ENCODE data around the gene SPOPL. TPM values are rescaled to one million over a fixed set of nuclear protein-coding genes. Genes with fewer than 3 reads are reported as not detected.

Gene SPOPL
- total RNA-seq, 1 experiment from 2014 or later, result 15.8 TPM

DNA sequence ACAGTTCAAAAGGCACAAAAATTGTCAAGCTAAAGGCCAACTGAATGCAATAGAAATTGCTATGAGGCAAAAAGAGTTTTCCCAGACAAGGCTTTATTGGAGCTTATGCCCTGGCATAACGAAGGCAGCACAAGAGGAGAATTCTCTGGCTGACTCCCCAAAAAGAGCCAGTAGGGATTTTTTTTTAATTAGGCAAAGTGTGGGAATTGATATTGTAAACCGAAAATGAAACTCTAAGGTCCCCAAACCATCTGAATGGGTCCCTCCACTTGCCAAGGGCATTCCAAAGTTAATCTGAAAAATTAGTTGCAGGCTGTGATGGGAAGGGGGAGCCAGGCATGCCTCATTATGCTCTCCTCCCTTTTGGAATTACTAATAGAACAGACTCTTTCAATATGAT is 118.9 kb downstream of the SPOPL start:
- POLR2A ChIA-PET, result interaction anchor here (0.5 kb wide), 1 partner anchor 113 kb away, joined by 3 read pairs; no protein-coding TSS in a partner anchor
- H3K27me3 Mint-ChIP-seq (ENCODE audit: insufficient read depth, unreplicated experiment), result no peaks in the 10 kb centered on the region
- no TSS peak for BruUV-seq (replicated peaks)
- no peaks in the 10 kb centered on the region for H3K36me3 Mint-ChIP-seq (ENCODE audit: insufficient read depth, unreplicated experiment)
- H3K27ac Mint-ChIP-seq (ENCODE audit: low read depth, unreplicated experiment), result no peak overlapping the region
- TF ChIP-seq, protein P1, sequence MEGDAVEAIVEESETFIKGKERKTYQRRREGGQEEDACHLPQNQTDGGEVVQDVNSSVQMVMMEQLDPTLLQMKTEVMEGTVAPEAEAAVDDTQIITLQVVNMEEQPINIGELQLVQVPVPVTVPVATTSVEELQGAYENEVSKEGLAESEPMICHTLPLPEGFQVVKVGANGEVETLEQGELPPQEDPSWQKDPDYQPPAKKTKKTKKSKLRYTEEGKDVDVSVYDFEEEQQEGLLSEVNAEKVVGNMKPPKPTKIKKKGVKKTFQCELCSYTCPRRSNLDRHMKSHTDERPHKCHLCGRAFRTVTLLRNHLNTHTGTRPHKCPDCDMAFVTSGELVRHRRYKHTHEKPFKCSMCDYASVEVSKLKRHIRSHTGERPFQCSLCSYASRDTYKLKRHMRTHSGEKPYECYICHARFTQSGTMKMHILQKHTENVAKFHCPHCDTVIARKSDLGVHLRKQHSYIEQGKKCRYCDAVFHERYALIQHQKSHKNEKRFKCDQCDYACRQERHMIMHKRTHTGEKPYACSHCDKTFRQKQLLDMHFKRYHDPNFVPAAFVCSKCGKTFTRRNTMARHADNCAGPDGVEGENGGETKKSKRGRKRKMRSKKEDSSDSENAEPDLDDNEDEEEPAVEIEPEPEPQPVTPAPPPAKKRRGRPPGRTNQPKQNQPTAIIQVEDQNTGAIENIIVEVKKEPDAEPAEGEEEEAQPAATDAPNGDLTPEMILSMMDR (IDR thresholded peaks at IDR 0.05; ENCODE audit: unreplicated experiment), result no peak
- H3K4me3 Mint-ChIP-seq (ENCODE audit: unreplicated experiment), result no peak overlapping the region
- CTCF ChIA-PET, result interaction anchor here (1.3 kb wide), 1 partner anchor 166 kb away, joined by 5 read pairs; no protein-coding TSS in a partner anchor
- H3K9me3 Mint-ChIP-seq (ENCODE audit: unreplicated experiment), result no peaks in the 10 kb centered on the region
- intact Hi-C loops (cut with micrococcal nuclease), result no loop called here
- peaks cover under 1% of the 10 kb centered on the region for H3K4me1 Mint-ChIP-seq (ENCODE audit: insufficient read depth, unreplicated experiment)
- DNase-seq (ENCODE audit: unreplicated experiment), result no peak

DNA sequence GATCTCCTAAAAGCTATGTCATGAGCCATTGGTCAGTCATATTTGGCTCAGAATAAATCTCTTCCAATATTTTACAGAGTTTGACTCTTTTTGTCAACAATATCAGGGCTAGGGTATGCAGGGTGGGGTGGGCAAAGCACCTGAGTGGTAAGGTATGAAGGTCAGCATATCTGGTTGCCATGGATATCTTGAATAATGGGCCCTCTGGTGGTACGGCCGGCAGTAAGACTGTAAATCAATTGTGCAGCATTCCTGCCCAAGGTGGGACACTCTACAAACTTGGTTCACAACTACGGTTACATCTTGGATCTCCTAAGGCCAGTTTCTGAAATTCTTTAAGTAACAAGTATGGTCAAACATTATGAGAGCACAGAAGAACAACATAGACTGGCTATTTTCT is 119.6 kb downstream of the SPOPL start:
- CTCF ChIA-PET, result interaction anchor here (0.6 kb wide), 2 partner anchors 14 to 82 kb away, joined by 3 to 4 read pairs; no protein-coding TSS in a partner anchor
- H3K4me3 Mint-ChIP-seq (ENCODE audit: unreplicated experiment), result no peak overlapping the region
- no TSS peak for BruUV-seq (replicated peaks)

GRCh38 chr2:138622613-138623012 is 121.0 kb downstream of the SPOPL start:
- BruUV-seq (replicated peaks), result no TSS peak
- Mint-ChIP-seq H3K27ac (ENCODE audit: low read depth, unreplicated experiment) (no peak overlapping the region), H3K4me3 (ENCODE audit: unreplicated experiment) (no peak overlapping the region), H3K9me3 (ENCODE audit: unreplicated experiment) (no peaks in the 10 kb centered on the region), H3K27me3 (ENCODE audit: insufficient read depth, unreplicated experiment) (no peaks in the 10 kb centered on the region), H3K36me3 (ENCODE audit: insufficient read depth, unreplicated experiment) (no peaks in the 10 kb centered on the region), H3K4me1 (ENCODE audit: insufficient read depth, unreplicated experiment) (no peaks in the 10 kb centered on the region)
- DNase-seq (ENCODE audit: unreplicated experiment), result no peak
- TF ChIP-seq, protein P1 (IDR thresholded peaks at IDR 0.05; ENCODE audit: unreplicated experiment), result no peak
- intact Hi-C loops (cut with micrococcal nuclease), result no loop called here
- ChIA-PET POLR2A (no interaction called here), CTCF (no interaction called here)

More for the DNA sequence above, 119.6 kb downstream of the SPOPL start:
- intact Hi-C loops (cut with micrococcal nuclease), result no loop called here
- Mint-ChIP-seq H3K27me3 (ENCODE audit: insufficient read depth, unreplicated experiment) (no peaks in the 10 kb centered on the region), H3K36me3 (ENCODE audit: insufficient read depth, unreplicated experiment) (no peaks in the 10 kb centered on the region), H3K9me3 (ENCODE audit: unreplicated experiment) (no peaks in the 10 kb centered on the region), H3K27ac (ENCODE audit: low read depth, unreplicated experiment) (no peak overlapping the region), H3K4me1 (ENCODE audit: insufficient read depth, unreplicated experiment) (no peaks in the 10 kb centered on the region)
- DNase-seq (ENCODE audit: unreplicated experiment), result no peak
- POLR2A ChIA-PET, result interaction anchor here (0.5 kb wide), 1 partner anchor 112 kb away, joined by 3 read pairs; no protein-coding TSS in a partner anchor
- TF ChIP-seq, protein P1 (IDR thresholded peaks at IDR 0.05; ENCODE audit: unreplicated experiment), result no peak
